GM18951 (cell line): Measurements from ENCODE around the gene PKD2L2.
"Not testable (repeated sequence)": the region's sequence is repeated elsewhere in the genome, so short reads cannot be mapped to it uniquely, and the experiment has no call there.

ENCODE experiments used
- POLR2A ChIP-seq: IDR thresholded peaks from 4 replicates; pipeline ENCODE4 v1.6.1; 2011; ENCODE audit warnings: mild to moderate bottlenecking; ENCODE audit not compliant: insufficient read length, insufficient read depth; ENCODE audit errors: extremely low read depth
- in situ Hi-C: fragments of 300-500 bp; cut with MboI; formaldehyde crosslinking; loops from one replicate; pipeline ENCODE4 v1.12.0; 2022; ENCODE audit warnings: low sequenced_read_pairs, mixed read lengths, inconsistent platforms; ENCODE audit not compliant: unreplicated experiment

The PKD2L2 gene

DNA sequence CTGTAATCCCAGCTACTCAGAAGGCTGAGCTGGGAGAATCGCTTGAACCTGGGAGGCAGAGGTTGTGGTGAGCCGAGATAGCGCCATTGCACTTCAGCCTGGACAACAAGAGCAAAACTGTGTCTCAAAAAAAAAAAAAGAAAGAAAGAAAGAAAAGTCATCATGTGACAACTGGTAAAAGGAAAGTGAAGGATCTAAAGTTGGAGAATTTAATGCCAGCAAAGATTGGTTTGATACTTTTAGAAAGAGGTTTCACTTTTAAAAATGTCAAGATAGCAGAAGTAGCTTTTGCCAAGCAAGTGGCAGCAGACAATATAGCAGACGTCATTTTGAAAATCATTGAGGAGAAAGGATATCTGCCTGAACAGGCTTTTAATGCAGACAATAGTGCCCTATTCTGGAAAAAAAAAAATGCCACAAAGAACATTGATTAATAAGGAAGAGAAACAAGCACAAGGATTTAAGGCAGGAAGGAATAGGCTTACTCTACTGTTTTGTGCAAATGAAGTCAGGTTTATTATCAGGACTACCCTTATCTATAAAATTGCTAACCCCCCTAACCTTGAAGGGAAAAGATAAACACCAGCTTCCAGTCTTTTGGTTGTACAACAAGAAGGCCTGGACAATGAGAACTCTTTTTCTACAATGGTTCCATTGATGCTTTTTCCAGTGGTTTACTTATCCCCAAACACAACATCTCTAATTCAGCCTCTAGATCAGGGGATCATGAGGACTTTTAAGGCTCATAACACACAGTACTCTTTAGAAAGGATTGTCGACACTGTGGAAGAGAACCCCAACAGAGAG, 12.0 kb downstream of the PKD2L2 start:
- in situ Hi-C loops, result no loop called here
- no peak for TF ChIP-seq POLR2A

DNA sequence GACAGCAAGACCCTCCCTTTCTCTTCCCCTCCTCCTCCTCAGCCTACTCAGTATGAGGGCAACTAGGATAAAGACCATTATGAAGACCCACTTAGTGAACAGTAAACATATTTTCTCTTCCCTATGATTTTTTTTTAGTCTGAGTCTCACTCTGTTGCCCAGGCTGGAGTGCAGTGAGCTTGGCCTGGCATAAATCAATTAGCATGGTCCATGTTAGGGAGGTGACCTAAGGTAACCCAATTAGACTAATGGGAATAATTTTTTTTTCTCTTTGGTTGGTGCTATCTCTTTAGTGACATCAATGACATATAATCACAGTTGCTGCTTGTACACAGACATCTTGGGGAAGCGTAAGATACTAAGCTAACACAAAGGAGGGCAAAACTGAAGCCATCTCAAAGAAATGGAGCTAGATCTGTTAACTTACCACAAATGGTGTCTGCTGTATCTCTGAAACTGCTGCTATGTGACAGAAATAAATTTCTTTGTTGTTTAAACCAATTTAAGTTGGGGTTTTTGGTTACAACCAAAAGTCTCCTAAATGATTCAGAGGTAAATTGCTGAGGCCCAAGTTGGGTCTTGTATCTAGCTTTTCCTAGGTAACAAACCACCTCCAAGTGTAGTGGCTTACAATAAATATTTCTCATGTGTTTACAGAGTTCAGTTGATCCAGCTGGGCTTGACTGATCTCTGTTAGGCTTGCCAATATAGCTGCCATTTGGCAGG, 13.3 kb downstream of the PKD2L2 start:
- in situ Hi-C loops, result no loop called here
- TF ChIP-seq POLR2A, result no peak

DNA sequence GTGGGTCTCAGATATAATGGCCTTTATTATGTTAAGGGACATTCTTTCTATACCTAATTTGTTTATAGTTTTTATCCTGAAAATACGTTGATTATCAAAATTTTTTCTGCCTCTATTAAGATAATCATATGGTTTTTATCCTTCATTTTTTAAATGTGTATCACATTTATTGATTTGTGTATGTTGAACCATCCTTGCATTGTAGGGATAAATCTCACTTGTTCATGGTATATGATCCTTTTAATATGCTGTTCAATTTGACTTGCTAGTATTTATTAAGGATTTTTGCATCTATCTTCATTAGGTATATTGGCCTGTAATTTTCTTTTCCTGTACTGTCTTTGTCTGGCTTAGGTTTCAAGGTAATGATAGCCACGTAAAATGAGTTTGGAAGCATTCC, 25.5 kb downstream of the PKD2L2 start:
- TF ChIP-seq POLR2A, result no peak
- in situ Hi-C loops, result no loop called here

DNA sequence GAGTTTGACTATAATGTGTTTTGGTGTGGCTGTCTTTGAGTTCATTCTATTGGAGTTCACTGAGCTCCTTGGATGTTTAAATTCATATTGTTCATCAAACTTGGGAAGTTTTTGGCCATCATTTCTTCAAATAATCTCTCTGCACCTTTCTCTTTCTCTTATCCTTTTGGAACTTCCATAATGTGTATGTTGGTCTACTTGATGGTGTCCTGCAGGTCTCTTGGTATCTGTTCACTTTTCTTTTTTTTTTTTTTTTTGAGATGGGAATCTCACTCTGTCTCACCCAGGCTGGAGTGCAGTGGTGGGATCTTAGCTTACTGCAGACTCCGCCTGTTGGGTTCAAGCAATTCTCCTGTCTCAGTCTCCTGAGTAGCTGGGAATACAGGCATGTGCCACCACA, 27.7 kb downstream of the PKD2L2 start:
- in situ Hi-C loops, result no loop called here
- no peak for TF ChIP-seq POLR2A

DNA sequence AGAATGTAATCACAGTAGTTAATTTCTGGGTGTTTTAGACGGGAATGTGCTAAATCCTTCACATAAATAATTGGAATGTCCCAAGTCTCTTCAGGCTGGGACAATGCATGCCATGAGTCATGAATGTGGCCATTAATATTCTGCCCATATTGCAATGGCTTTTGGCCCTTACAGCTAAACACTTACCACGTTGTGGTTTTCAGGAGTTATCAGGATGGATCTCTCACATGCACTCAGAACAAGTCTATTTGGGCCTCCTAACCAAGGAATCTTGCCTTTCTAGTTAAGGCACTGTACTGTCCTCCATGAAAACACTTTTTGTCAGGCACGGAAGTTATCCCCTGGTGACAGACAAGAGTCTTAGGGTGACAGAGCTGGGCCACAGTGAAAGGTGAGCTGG, 32.7 kb downstream of the PKD2L2 start:
- in situ Hi-C loops, result no loop called here
- no peak for TF ChIP-seq POLR2A

DNA sequence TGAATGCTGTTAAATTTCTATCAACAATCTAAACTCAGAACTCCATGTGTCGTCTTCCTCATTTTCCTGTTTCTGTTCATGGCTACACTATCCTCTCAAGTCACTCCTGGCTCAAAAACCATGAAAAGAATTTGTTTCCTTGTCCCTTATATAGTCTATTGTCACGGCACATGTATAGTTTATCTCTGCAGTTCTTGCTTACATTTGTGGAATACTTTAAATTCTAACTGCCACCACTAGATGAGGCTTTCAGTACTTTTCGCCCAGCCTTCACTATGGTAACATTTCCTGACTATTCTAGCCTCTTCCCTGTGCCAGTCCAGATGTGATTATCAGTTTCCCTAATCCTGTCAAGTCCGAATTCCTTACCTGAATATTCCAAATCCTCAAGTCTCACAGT, 34.6 kb downstream of the PKD2L2 start:
- no peak for TF ChIP-seq POLR2A
- in situ Hi-C loops, result no loop called here

DNA sequence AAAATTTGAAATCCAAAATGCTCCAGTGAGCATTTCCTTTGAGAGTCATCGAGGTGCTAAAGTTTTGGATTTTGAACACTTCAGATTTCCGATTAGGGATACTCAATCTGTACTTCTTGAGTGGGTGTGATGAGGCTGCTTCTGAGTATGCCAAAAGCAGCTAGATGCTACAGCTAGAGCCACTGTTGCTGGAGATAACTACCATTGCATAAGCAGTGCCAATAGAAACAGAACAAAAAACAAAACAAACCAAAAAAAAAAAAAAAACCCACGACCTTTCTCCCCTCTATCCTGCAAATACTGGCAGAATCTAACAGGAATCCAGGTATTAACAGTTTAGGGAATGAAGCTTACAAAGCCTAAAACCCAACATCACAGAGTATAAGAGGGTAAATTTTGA, 43.5 kb downstream of the PKD2L2 start:
- no peak for TF ChIP-seq POLR2A

DNA sequence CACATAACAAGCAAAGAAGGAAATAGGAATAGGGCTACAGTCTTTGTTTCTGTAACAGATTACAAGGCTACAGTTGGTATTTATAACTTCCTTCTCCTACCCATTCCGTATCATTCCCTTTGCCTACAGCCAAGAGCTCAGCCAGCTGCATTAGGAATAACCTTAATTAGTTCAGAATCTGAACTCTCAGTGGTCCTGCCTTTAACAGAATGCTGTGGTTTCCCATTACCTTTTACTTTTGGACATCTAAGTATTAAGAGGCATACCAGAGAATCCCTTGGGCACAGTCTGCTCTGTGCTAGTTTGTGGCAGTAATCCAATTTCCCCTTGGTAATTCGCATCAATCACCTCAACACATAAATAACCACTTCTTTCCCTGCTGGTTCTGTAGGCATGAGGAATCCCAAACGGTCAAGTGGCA, 44.2 kb downstream of the PKD2L2 start:
- no peak for TF ChIP-seq POLR2A
- in situ Hi-C loops, result no loop called here

More for the DNA sequence above, 43.5 kb downstream of the PKD2L2 start:
- in situ Hi-C loops, result no loop called here

DNA sequence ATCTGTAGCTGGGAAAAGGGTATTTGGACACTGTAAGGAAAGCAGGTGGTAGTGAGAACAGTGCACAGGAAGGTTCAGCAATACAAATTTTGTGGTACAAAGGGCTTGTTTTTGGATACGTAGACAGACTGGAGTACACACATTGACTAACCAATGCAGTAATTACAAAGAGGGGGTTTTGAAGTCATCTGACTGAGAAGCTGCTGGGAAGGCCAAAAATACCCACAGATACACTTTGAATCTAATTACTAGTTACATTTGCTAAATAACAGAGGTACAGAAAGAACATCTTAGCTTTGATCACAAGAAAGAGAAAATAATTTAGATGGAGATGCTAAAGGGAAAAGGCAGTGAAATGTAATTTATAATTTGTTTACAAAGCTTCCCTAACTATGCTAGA, 45.9 kb downstream of the PKD2L2 start:
- TF ChIP-seq POLR2A, result no peak
- in situ Hi-C loops, result no loop called here

DNA sequence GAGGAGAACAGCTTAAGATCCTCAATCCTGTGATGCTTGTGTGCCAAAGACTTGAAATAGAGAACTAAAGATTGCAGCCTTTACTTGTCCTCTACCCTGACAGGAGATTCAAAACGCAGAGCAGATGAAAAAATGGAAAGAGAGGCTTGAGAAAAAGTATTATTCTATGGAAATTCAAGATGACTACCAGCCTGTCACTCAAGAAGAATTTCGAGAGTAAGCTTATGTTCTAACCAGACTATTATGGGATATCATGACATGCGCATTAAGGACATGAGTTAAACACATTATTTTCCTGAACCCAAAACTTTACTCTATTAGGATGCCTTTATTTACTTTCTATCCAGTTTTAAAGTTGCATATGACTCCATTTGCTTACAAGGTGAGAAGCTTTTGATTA, 46.4 kb downstream of the PKD2L2 start:
- TF ChIP-seq POLR2A, result no peak
- in situ Hi-C loops, result no loop called here

DNA sequence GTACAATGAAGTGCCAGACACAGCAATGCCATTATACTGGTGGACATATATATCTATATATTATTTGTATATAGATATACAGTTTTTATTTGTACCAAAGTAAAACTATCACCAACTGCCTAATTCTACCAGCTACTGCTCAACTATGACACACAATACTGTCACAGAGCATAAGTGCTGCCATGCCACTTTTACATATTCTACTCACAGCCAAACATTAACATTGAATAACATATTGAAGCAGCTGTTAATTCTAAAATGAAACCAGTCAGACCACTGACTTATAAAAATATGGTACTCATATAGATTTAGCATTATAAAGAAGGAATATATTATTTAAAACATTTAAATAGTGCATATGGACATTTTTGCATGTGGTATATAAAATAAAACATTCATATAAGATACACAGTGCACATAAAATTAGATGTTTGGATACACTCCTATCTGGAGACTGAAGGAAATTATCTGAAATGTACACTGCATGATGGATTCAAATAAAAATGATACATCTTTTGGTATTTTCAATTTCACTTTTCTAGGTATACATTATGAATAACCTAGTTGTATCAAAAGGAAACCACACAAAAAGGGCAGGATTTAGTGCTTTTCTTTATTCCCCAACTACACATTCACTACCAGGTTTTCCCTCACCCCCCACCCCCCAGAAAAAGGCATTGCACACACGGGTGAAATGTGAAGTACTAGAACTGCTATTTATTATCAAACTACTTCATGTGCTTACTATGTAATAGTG, 48.9 kb downstream of the PKD2L2 start:
- no peak for TF ChIP-seq POLR2A
- in situ Hi-C loops, result no loop called here

DNA sequence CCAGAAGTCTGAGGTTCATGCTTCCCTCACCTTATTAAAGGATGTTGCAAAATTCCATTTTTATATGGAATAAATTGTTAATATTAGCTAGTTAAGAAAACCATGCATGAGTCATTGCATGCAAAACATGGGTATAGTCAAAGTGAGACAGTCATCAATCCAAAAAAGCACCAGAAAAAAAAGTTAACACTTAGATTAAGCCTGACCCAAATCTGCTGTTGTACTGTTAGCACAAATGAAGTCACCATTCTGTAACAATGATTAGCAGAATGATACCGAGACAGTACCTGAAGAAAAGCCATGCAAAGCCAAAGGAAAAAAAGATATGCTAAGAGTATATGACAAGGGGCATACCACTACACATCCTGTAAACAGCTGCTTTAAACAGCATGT, 49.5 kb downstream of the PKD2L2 start:
- TF ChIP-seq POLR2A, result no peak
- in situ Hi-C loops, result no loop called here

DNA sequence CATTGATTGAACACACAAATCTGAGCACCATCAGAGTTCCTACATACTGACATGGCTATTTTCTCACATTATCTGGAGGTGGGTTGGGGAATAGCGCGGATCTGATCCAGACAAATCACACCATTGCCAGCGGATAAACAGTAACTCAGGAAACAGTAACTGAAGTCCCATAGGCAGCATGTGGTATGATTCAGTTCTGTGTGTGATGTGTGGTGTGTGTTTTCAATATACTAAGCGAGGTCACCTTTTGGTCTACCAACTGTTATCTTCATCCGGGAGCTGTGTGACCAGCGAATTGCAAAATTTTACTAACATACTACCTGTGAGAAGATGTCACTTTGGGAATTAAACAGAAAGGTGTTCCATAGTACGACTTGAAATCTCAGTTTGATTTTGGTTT, 50.1 kb downstream of the PKD2L2 start:
- in situ Hi-C loops, result no loop called here
- TF ChIP-seq POLR2A, result no peak

DNA sequence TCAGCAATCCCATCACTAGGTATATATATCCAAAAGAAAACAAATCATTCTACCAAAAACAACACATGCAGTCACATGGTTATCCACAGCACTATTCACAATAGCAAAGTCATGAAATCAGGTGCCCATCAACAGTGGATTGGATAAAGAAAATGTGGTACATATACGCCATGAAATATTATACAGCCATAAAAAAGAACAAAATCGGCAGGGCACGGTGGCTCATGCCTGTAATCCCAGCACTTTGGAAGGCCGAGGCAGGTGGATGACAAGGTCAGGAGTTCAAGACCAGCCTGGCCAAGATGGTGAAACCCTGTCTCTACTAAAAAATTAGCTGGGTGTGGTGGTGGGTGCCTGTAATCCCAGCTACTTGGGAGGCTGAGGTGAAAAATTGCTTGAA, 55.0 kb downstream of the PKD2L2 start:
- in situ Hi-C loops, result not testable (repeated sequence)
